ENCODE measurements around the gene SLC8A3. TPM values are rescaled to one million over a fixed set of nuclear protein-coding genes. Genes with fewer than 3 reads are reported as not detected.

Gene SLC8A3, protein sequence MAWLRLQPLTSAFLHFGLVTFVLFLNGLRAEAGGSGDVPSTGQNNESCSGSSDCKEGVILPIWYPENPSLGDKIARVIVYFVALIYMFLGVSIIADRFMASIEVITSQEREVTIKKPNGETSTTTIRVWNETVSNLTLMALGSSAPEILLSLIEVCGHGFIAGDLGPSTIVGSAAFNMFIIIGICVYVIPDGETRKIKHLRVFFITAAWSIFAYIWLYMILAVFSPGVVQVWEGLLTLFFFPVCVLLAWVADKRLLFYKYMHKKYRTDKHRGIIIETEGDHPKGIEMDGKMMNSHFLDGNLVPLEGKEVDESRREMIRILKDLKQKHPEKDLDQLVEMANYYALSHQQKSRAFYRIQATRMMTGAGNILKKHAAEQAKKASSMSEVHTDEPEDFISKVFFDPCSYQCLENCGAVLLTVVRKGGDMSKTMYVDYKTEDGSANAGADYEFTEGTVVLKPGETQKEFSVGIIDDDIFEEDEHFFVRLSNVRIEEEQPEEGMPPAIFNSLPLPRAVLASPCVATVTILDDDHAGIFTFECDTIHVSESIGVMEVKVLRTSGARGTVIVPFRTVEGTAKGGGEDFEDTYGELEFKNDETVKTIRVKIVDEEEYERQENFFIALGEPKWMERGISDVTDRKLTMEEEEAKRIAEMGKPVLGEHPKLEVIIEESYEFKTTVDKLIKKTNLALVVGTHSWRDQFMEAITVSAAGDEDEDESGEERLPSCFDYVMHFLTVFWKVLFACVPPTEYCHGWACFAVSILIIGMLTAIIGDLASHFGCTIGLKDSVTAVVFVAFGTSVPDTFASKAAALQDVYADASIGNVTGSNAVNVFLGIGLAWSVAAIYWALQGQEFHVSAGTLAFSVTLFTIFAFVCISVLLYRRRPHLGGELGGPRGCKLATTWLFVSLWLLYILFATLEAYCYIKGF
- polyA plus RNA-seq (2011; rRNA removed) (not detected in 2 replicates), polyA plus RNA-seq (2017; fragmentation: RNase III; extraction: RNeasy Plus Mini Kit Qiagen cat#74134 plus additional on column Dnase treatment) (not detected in 3 replicates), polyA minus RNA-seq (2011; rRNA and poly(A)+ RNA removed) (0.05 and 0.08 TPM in 2 replicates)
- polyA plus RNA-seq (2012; cell fraction: cytosol; rRNA removed), result not detected in 2 replicates
- not detected in 2 replicates for polyA plus RNA-seq (2012; cell fraction: nucleus; rRNA removed)

DNA sequence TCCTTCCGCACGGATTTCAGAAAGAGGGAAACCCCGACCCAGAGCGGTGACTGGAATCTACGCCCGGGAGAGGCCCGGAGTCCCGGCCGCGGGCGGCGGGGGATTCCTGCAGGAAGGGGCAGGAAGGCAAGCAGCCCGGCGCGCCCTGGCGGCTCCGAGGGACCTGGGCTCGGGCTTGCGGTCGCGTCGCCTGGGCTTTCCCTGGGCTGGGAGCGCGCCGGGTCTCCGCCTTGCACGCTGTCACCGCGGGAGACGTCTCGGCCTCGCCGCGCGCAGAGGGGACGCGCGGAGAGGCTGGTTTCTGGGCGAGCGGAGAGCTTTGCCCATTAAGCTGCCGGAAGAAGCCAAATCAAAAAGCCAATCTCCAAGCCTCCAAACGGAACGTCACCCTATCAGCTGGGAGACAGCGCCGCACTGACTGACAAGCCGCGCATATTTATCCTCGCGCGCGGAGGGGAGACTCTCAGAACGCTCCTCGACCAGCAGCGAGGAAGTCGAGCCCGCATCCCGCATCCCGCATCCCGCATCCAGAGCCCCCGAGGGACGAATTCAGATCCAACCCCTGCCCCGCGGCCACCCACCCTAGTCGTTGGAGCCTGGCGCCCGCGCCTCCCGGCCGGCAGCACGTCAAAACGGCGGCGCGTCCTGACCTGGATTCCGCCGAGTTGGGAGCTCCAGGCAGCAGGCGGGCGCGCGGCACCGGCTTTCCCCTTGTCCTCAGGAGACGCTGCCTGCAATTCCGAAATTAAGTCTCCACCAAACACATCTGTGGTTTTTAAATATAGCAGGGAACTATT is at the start of gene SLC8A3:
SLC8A3 (minus strand) TSS at position 293 of the 797 bp plus-strand sequence. CDS start 20,529 bp downstream, outside the sequence.
- 0% methylated on average over 23 of the region's 83 CpGs for WGBS (ENCODE audit: missing lambda C conversion rate)
- TF ChIP-seq NFE2L2 (conservative IDR thresholded peaks at IDR 0.05; ENCODE audit: low read length) (no peak), PHF8 (IDR thresholded peaks at IDR 0.05; ENCODE audit: borderline replicate concordance, low read depth) (no peak), JUN (IDR thresholded peaks at IDR 0.05) (no peak), RARB (CRISPR knock-in tag; IDR thresholded peaks at IDR 0.05) (no peak), RCOR1 (IDR thresholded peaks at IDR 0.05; ENCODE audit: low read depth, low read length) (no peak)
- TF ChIP-seq, protein P1, sequence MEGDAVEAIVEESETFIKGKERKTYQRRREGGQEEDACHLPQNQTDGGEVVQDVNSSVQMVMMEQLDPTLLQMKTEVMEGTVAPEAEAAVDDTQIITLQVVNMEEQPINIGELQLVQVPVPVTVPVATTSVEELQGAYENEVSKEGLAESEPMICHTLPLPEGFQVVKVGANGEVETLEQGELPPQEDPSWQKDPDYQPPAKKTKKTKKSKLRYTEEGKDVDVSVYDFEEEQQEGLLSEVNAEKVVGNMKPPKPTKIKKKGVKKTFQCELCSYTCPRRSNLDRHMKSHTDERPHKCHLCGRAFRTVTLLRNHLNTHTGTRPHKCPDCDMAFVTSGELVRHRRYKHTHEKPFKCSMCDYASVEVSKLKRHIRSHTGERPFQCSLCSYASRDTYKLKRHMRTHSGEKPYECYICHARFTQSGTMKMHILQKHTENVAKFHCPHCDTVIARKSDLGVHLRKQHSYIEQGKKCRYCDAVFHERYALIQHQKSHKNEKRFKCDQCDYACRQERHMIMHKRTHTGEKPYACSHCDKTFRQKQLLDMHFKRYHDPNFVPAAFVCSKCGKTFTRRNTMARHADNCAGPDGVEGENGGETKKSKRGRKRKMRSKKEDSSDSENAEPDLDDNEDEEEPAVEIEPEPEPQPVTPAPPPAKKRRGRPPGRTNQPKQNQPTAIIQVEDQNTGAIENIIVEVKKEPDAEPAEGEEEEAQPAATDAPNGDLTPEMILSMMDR (IDR thresholded peaks at IDR 0.05), result no peak
- TF ChIP-seq, protein P2, sequence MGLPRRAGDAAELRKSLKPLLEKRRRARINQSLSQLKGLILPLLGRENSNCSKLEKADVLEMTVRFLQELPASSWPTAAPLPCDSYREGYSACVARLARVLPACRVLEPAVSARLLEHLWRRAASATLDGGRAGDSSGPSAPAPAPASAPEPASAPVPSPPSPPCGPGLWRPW (IDR thresholded peaks at IDR 0.05), result no peak
- TF ChIP-seq, protein P3, sequence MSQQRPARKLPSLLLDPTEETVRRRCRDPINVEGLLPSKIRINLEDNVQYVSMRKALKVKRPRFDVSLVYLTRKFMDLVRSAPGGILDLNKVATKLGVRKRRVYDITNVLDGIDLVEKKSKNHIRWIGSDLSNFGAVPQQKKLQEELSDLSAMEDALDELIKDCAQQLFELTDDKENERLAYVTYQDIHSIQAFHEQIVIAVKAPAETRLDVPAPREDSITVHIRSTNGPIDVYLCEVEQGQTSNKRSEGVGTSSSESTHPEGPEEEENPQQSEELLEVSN (IDR thresholded peaks at IDR 0.05; ENCODE audit: borderline replicate concordance, low read depth), result no peak
- TF ChIP-seq, protein P4, sequence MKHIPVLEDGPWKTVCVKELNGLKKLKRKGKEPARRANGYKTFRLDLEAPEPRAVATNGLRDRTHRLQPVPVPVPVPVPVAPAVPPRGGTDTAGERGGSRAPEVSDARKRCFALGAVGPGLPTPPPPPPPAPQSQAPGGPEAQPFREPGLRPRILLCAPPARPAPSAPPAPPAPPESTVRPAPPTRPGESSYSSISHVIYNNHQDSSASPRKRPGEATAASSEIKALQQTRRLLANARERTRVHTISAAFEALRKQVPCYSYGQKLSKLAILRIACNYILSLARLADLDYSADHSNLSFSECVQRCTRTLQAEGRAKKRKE (CRISPR knock-in tag; IDR thresholded peaks at IDR 0.05; ENCODE audit: low read depth), result no peak
- ChIA-PET CTCF (interaction anchor here (0.6 kb wide), 1 partner anchor 103 kb away, joined by 4 read pairs; no protein-coding TSS in a partner anchor), POLR2A (no interaction called here)
- Histone ChIP-seq H3K4me3 (peak within 1 kb of the TSS; percentile 52), H3K4me1 (0 out of 3 replicates have a peak, but pooled peaks cover 3% of the 10 kb centered on the region), H3K9me3 (0 out of 3 replicates have a peak, but pooled peaks cover under 1% of the 10 kb centered on the region), H3K27ac (peak within 1 kb of the TSS in 1 of 2 experiments; percentile 61; a peak in 4 of 6 replicates), H3K4me2 (peak within 1 kb of the TSS; percentile 100)
- peak; percentile 76 to 83 for ATAC-seq
- FAIRE-seq, result no peak
- DNase-seq (ENCODE audit: low read depth in 1 of 2, low spot score in 1 of 2), result peak; percentile 35 to 40

DNA sequence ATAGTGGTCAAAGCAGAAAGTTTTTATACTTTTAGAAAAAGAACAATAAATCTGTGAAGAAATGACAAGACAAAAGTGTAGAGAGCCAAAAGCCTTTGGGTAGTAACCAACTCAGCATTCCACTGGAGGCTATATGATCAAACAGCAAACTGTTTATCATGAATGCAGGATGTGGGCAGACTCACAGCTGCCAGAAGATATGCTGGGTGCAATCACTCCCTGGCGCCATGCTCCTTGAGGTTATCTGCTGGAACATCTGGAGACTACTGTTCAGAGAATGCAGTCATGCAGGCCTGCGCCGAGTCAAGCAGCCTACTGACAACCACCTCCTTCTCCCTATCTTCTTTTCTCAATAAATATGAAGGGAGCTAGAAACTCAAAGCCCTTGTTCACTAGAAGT is 49.0 kb upstream of the SLC8A3 start:
- WGBS (ENCODE audit: missing lambda C conversion rate), result 37% methylated on average over 3 of the region's 3 CpGs
- no peak for TF ChIP-seq RCOR1 (IDR thresholded peaks at IDR 0.05; ENCODE audit: low read depth, low read length)
- no peak for TF ChIP-seq HDAC2 (IDR thresholded peaks at IDR 0.05)
- no peak for TF ChIP-seq BHLHE40 (IDR thresholded peaks at IDR 0.05; ENCODE audit: low read depth, low read length)
- no peak for TF ChIP-seq EHF (CRISPR knock-in tag; IDR thresholded peaks at IDR 0.05)
- TF ChIP-seq CBX2 (IDR thresholded peaks at IDR 0.05; ENCODE audit: borderline replicate concordance, low read depth), result no peak
- TF ChIP-seq POLR2AphosphoS2 (conservative IDR thresholded peaks at IDR 0.05; ENCODE audit: low read length), result no peak
- no peak for TF ChIP-seq HOXB5 (CRISPR knock-in tag; IDR thresholded peaks at IDR 0.05)
- TF ChIP-seq RFX5 (IDR thresholded peaks at IDR 0.05), result no peak
- no peak for TF ChIP-seq JUNB (IDR thresholded peaks at IDR 0.05)
- TF ChIP-seq, protein P5, sequence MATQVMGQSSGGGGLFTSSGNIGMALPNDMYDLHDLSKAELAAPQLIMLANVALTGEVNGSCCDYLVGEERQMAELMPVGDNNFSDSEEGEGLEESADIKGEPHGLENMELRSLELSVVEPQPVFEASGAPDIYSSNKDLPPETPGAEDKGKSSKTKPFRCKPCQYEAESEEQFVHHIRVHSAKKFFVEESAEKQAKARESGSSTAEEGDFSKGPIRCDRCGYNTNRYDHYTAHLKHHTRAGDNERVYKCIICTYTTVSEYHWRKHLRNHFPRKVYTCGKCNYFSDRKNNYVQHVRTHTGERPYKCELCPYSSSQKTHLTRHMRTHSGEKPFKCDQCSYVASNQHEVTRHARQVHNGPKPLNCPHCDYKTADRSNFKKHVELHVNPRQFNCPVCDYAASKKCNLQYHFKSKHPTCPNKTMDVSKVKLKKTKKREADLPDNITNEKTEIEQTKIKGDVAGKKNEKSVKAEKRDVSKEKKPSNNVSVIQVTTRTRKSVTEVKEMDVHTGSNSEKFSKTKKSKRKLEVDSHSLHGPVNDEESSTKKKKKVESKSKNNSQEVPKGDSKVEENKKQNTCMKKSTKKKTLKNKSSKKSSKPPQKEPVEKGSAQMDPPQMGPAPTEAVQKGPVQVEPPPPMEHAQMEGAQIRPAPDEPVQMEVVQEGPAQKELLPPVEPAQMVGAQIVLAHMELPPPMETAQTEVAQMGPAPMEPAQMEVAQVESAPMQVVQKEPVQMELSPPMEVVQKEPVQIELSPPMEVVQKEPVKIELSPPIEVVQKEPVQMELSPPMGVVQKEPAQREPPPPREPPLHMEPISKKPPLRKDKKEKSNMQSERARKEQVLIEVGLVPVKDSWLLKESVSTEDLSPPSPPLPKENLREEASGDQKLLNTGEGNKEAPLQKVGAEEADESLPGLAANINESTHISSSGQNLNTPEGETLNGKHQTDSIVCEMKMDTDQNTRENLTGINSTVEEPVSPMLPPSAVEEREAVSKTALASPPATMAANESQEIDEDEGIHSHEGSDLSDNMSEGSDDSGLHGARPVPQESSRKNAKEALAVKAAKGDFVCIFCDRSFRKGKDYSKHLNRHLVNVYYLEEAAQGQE (IDR thresholded peaks at IDR 0.05), result no peak
- TF ChIP-seq RARB (CRISPR knock-in tag; IDR thresholded peaks at IDR 0.05), result no peak
- TF ChIP-seq KDM5A (IDR thresholded peaks at IDR 0.05), result no peak
- TF ChIP-seq, protein P4 (CRISPR knock-in tag; IDR thresholded peaks at IDR 0.05; ENCODE audit: low read depth), result no peak

More for the DNA sequence above, 49.0 kb upstream of the SLC8A3 start:
- FAIRE-seq, result no peak
- CTCF ChIA-PET, result no interaction called here
- Histone ChIP-seq H3K4me2 (no peak overlapping the region), H3K9me3 (no peaks in the 10 kb centered on the region), H3K4me1 (no peaks in the 10 kb centered on the region), H3K4me3 (no peak overlapping the region), H3K27ac (no peak overlapping the region)
- POLR2A ChIA-PET, result no interaction called here
- no peak for ATAC-seq
- DNase-seq (ENCODE audit: low read depth in 1 of 2, low spot score in 1 of 2), result no peak
